Nephron progenitor cell (in vitro differentiated cells): ENCODE data around the gene CNTN1.

ENCODE experiments used
- DNase-seq: peaks from one replicate; pipeline ENCODE4 v3.0.0; 2021
- H3K27ac Mint-ChIP-seq: 2 replicates; pipeline ENCODE4 v1.8.0; 2021; ENCODE audit warnings: mild to moderate bottlenecking, moderate library complexity, mixed read lengths
- H3K27me3 Mint-ChIP-seq: 2 replicates; pipeline ENCODE4 v1.8.0; 2021; ENCODE audit warnings: mild to moderate bottlenecking, low read depth, mixed read lengths; ENCODE audit not compliant: poor library complexity
- H3K36me3 Mint-ChIP-seq: 2 replicates; pipeline ENCODE4 v1.8.0; 2021; ENCODE audit warnings: low read depth, mixed read lengths
- H3K4me1 Mint-ChIP-seq: 2 replicates; pipeline ENCODE4 v1.8.0; 2021; ENCODE audit warnings: mixed read lengths
- H3K4me3 Mint-ChIP-seq: 2 replicates; pipeline ENCODE4 v1.8.0; 2021; ENCODE audit warnings: mild to moderate bottlenecking, moderate library complexity, mixed read lengths
- H3K9me3 Mint-ChIP-seq: 2 replicates; pipeline ENCODE4 v1.8.0; 2021; ENCODE audit warnings: mild to moderate bottlenecking, moderate library complexity, mixed read lengths
- TF ChIP-seq, protein P1 (sequence below): fragments of 200-600 bp; sonication (generic); IDR thresholded peaks from 2 replicates; pipeline ENCODE4 v1.5.0; 2021; ENCODE audit warnings: antibody characterized with exemption

Gene CNTN1

DNA sequence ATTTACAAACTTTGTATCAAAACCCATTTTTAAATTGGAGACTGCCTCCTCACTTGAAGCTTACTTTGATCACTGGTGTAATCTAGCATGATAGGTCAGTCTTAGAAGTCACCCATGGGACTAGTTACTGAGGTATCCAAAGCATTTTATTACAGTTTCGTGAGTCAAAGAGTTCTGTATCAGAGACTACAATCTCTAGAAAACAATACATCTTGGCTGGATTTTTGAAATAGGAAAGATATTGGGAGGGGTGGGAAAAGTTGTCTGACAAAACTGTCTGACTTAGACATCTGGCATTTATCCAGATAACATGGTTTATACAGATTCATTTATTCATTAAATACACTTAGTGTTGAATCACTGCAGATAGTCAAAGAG, 322.4 kb downstream of the CNTN1 start:
- Mint-ChIP-seq H3K36me3 (peaks cover 10% of the 10 kb centered on the region), H3K4me1 (no peaks in the 10 kb centered on the region), H3K27ac (no peak overlapping the region), H3K9me3 (peaks cover 28% of the 10 kb centered on the region), H3K4me3 (no peak overlapping the region), H3K27me3 (peaks cover 3% of the 10 kb centered on the region)
- TF ChIP-seq, protein P1, sequence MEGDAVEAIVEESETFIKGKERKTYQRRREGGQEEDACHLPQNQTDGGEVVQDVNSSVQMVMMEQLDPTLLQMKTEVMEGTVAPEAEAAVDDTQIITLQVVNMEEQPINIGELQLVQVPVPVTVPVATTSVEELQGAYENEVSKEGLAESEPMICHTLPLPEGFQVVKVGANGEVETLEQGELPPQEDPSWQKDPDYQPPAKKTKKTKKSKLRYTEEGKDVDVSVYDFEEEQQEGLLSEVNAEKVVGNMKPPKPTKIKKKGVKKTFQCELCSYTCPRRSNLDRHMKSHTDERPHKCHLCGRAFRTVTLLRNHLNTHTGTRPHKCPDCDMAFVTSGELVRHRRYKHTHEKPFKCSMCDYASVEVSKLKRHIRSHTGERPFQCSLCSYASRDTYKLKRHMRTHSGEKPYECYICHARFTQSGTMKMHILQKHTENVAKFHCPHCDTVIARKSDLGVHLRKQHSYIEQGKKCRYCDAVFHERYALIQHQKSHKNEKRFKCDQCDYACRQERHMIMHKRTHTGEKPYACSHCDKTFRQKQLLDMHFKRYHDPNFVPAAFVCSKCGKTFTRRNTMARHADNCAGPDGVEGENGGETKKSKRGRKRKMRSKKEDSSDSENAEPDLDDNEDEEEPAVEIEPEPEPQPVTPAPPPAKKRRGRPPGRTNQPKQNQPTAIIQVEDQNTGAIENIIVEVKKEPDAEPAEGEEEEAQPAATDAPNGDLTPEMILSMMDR = no peak
- no peak for DNase-seq

DNA sequence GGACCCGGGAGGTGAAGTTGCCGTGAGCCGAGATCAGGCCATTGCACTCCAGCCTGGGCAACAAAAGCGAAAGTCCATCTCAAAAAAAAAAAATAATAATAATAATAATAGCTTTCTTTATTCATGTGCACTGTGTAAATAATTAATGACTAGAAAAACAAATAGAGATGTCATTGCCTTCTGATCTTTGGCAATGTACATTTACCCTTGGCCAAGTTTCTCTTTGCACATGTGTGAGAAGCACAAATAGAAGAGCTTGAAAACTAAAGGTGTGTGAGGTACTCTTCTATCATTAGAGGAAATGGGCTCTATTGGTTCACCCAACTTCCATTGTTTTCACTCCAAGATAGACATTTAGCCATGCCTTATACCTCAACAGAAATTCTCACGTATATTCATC, 325.8 kb downstream of the CNTN1 start:
- H3K27me3 Mint-ChIP-seq = no peaks in the 10 kb centered on the region
- H3K27ac Mint-ChIP-seq = no peak overlapping the region
- no peak for DNase-seq
- no peak overlapping the region for H3K4me3 Mint-ChIP-seq
- H3K4me1 Mint-ChIP-seq = no peaks in the 10 kb centered on the region
- no peaks in the 10 kb centered on the region for H3K9me3 Mint-ChIP-seq
- TF ChIP-seq, protein P1 = no peak
- no peaks in the 10 kb centered on the region for H3K36me3 Mint-ChIP-seq

DNA sequence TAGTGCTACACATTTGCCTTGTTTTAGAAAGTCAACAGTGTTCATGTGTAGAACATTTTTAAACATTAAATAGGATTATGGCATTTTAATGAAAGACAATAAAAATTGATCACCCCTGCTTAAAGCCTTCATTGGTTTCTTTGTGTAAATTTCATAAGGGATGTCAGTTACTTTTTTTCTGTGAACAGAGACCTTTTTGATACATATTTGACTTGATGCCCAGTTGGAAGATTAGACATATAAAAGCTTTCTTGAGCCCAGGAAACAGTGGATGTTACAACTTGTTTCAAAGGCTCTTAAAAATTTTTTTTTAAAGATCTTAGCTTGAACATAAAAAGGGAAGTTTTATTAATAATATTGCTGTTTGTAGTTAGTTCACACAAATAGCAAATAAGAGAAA, 327.2 kb downstream of the CNTN1 start:
- DNase-seq = no peak
- no peaks in the 10 kb centered on the region for H3K27me3 Mint-ChIP-seq
- TF ChIP-seq, protein P1 = no peak
- H3K27ac Mint-ChIP-seq = no peak overlapping the region
- no peak overlapping the region for H3K4me3 Mint-ChIP-seq
- H3K9me3 Mint-ChIP-seq = no peaks in the 10 kb centered on the region
- H3K4me1 Mint-ChIP-seq = peaks cover 4% of the 10 kb centered on the region
- no peaks in the 10 kb centered on the region for H3K36me3 Mint-ChIP-seq

DNA sequence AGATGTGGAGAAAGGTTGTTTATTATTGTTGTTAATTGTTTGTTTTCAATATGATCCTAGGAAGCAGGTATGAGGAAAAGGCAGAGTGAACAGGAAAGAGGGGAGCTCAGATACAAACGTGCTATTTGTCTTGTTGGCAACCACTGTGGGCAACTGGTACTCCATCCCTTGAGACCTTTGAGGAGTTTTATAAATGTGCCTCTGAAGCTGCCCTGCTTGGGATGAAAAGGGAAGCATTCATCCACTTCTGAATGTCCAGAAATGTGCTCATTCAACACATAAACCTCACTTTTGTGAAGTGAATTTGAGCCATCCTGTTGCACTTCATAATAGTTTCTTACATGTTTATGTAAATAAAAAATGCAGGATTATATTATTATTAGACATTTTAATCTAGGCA, 331.6 kb downstream of the CNTN1 start:
- no peaks in the 10 kb centered on the region for H3K27me3 Mint-ChIP-seq
- no peak for DNase-seq
- TF ChIP-seq, protein P1 = no peak
- no peak overlapping the region for H3K4me3 Mint-ChIP-seq
- H3K9me3 Mint-ChIP-seq = no peaks in the 10 kb centered on the region
- peaks cover 4% of the 10 kb centered on the region for H3K4me1 Mint-ChIP-seq
- H3K36me3 Mint-ChIP-seq = no peaks in the 10 kb centered on the region
- H3K27ac Mint-ChIP-seq = no peak overlapping the region

- H3K4me3 Mint-ChIP-seq = no peak overlapping the region
- DNase-seq = no peak
- TF ChIP-seq, protein P1 = no peak
- no peaks in the 10 kb centered on the region for H3K27me3 Mint-ChIP-seq
- no peak overlapping the region for H3K27ac Mint-ChIP-seq
- H3K4me1 Mint-ChIP-seq = peaks cover 4% of the 10 kb centered on the region
- H3K36me3 Mint-ChIP-seq = no peaks in the 10 kb centered on the region
- H3K9me3 Mint-ChIP-seq = no peaks in the 10 kb centered on the region
Measured at GRCh38 chr12:41026151-41026550, 333.9 kb downstream of the CNTN1 start.

DNA sequence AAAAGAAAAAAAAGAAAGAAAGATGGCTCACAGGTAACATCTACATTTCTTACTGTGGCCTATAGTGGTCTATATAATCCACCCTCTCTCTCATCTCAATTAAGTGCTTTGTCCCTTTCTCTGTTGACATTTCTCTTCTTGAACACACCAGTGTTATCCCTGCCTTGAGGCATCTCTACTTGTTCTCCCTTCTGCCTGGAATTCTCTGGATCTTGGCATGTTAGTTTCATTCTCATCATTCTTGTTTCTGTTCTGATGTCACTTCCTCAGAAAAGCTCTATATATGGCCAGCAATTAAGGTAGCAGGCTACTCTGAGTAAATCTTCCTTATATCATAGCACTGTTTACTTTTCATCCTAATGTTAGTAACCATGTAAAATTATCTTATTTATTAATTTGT, 340.1 kb downstream of the CNTN1 start:
- no peak for DNase-seq
- Mint-ChIP-seq H3K36me3 (no peaks in the 10 kb centered on the region), H3K27me3 (no peaks in the 10 kb centered on the region), H3K4me3 (no peak overlapping the region), H3K4me1 (no peaks in the 10 kb centered on the region), H3K27ac (no peak overlapping the region), H3K9me3 (no peaks in the 10 kb centered on the region)
- TF ChIP-seq, protein P1 = no peak
